Measurements from ENCODE around the gene FMN1.

GRCh38 chr15:33138000-33138399, 56.5 kb downstream of the FMN1 start:
- TF ChIP-seq REST (IDR thresholded peaks at IDR 0.05; ENCODE audit: low read depth) (no peak), TAF1 (IDR thresholded peaks at IDR 0.05; ENCODE audit: low read depth) (no peak), CEBPB (IDR thresholded peaks at IDR 0.05) (no peak), FOXM1 (IDR thresholded peaks at IDR 0.05; ENCODE audit: borderline replicate concordance, low read depth) (no peak), EP300 (IDR thresholded peaks at IDR 0.05; ENCODE audit: borderline replicate concordance) (no peak), CREB1 (IDR thresholded peaks at IDR 0.05; ENCODE audit: low read depth) (no peak), EGR1 (IDR thresholded peaks at IDR 0.05) (no peak)

Data from Ishikawa (cell line).